ENCODE results near the gene NABP2.

The NABP2 gene

GRCh38 chr12:56216461-56216860 lies 7.7 kb upstream of the NABP2 start:
- no peak for DNase-seq

- no peak for DNase-seq
These were observed 4.3 kb upstream of the NABP2 start for GRCh38 chr12:56219840-56220239.

- no peak for DNase-seq
These were observed 3.4 kb upstream of the NABP2 start for GRCh38 chr12:56220611-56221231.

GRCh38 chr12:56221232-56221756 lies 2.8 kb upstream of the NABP2 start:
- DNase-seq: no peak

GRCh38 chr12:56221757-56222530 lies 2.2 kb upstream of the NABP2 start, which contains the start of gene RNF41:
Gene RNF41, minus strand, starts transcription at chr12:56221922. Its CDS starts 7,875 bp downstream, at chr12:56214047.
- DNase-seq: peak; percentile 91

- no peak for DNase-seq
These were observed 1.6 kb upstream of the NABP2 start for GRCh38 chr12:56222531-56222895.

GRCh38 chr12:56223571-56224101 lies 506 bp upstream of the NABP2 start:
- no peak for DNase-seq

- no peak for DNase-seq
These were observed 812 bp downstream of the NABP2 start for GRCh38 chr12:56224954-56225353.

GRCh38 chr12:56229082-56229481 lies 4.9 kb downstream of the NABP2 start:
- no peak for DNase-seq

GRCh38 chr12:56229916-56230431 lies 5.8 kb downstream of the NABP2 start, which contains the start of gene SLC39A5:
Gene SLC39A5, plus strand, starts transcription at chr12:56230051. Its CDS starts 1,224 bp downstream, at chr12:56231275.
- DNase-seq: no peak

- DNase-seq: no peak
These were observed 6.5 kb downstream of the NABP2 start for GRCh38 chr12:56230432-56231183.

- DNase-seq: no peak
These were observed 7.0 kb downstream of the NABP2 start for GRCh38 chr12:56231184-56231582.

GRCh38 chr12:56234746-56235436 lies 10.7 kb downstream of the NABP2 start:
- no peak for DNase-seq

GRCh38 chr12:56236091-56236490 lies 11.9 kb downstream of the NABP2 start:
- no peak for DNase-seq

GRCh38 chr12:56236985-56237384 lies 12.8 kb downstream of the NABP2 start:
- DNase-seq: no peak

- DNase-seq: no peak
These were observed 13.4 kb downstream of the NABP2 start for GRCh38 chr12:56237552-56237951.

GRCh38 chr12:56241424-56242303 lies 17.5 kb downstream of the NABP2 start:
- no peak for DNase-seq

GRCh38 chr12:56242986-56243385 lies 18.8 kb downstream of the NABP2 start:
- DNase-seq: no peak

- DNase-seq: no peak
These were observed 19.6 kb downstream of the NABP2 start for GRCh38 chr12:56243731-56244181.

- DNase-seq: no peak
These were observed 20.4 kb downstream of the NABP2 start for GRCh38 chr12:56244494-56244893.

- DNase-seq: no peak
These were observed 23.8 kb downstream of the NABP2 start for GRCh38 chr12:56247923-56248322.

All from CD4-positive, alpha-beta T cell treated with Interleukin-4 for 4 hours (primary cell).